Measurements from ENCODE around the gene GUK1.

DNA sequence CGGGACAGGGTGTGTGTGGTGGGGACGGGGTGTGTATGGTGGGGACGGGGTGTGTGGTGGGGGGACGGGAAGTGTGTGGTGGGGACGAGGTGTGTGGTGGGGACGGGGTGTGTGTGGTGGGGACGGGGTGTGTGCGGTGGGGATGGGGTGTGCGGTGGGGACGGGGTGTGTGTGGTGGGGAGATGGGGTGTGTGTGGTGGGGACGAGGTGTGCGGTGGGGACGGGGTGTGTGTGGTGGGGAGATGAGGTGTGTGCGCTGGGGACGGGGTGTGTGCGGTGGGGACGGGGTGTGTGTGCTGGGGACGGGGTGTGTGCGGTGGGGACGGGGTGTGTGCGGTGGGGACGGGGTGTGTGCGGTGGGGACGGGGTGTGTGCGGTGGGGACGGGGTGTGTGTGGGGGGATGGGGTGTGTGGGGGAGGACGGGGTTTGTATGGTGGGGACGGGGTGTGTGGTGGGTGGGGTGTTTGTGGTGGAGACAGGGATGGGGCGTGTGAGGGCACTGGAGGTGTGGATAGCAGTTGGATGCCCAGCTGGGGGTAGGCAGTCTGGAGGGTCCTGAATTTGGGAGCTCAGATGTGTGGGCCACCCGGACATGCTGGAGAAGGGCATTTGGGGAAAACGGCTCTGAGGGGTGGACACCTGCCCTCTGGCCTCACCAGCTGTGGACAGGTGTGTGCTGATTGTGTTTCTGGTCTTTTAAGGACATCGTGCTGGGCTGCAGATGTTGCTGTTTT lies 42.4 kb downstream of the GUK1 start:
- no peak for TF ChIP-seq POLR2A (IDR thresholded peaks at IDR 0.05)
- TF ChIP-seq, protein P1, sequence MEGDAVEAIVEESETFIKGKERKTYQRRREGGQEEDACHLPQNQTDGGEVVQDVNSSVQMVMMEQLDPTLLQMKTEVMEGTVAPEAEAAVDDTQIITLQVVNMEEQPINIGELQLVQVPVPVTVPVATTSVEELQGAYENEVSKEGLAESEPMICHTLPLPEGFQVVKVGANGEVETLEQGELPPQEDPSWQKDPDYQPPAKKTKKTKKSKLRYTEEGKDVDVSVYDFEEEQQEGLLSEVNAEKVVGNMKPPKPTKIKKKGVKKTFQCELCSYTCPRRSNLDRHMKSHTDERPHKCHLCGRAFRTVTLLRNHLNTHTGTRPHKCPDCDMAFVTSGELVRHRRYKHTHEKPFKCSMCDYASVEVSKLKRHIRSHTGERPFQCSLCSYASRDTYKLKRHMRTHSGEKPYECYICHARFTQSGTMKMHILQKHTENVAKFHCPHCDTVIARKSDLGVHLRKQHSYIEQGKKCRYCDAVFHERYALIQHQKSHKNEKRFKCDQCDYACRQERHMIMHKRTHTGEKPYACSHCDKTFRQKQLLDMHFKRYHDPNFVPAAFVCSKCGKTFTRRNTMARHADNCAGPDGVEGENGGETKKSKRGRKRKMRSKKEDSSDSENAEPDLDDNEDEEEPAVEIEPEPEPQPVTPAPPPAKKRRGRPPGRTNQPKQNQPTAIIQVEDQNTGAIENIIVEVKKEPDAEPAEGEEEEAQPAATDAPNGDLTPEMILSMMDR (IDR thresholded peaks at IDR 0.05), result no peak
